Measurements from ENCODE around the gene OGFRL1. TPM values are rescaled to one million over a fixed set of nuclear protein-coding genes. Genes with fewer than 3 reads are reported as not detected.
A peak's percentile ranks its signal among the peaks of the same experiment; 100 is the strongest.

OGFRL1 gene
- total RNA-seq, 1 donor from 2014 or later: 16.5 TPM

DNA sequence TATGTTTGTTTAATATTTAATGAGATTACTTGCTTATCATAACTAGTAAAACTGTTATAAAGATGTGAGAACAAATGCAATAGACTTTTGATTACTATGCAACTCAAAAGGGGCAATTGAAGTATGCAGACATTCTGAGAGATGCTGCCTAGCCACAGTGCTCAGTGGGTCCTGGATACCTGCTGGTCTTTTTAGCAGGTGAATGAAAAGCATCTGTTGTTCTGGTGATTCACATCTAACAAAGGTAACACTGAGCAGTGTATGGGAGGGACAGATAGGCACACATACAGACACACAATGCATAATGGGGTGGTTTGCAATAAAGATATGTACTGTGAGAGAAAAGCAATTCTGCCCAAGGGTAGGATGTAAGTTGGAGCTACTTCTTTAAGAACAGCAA lies 46.9 kb downstream of the OGFRL1 start:
- no peak for DNase-seq

DNA sequence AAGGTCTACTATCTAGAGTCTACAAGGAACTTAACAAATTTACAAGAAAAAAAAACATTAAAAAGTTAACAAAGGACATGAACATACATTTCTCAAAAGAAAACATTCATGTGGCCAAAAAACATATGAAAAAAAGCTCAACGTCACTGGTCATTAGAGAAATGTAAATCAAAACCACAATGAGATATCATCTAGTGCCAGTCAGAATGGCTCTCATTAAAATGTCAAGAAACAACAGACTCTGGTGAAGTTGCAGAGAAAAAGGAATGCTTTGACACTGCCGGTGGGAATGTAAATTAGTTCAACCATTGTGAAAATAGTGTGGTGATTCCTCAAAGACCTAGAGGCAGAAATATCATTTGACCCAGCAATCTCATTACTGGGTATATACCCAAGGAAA lies 48.3 kb downstream of the OGFRL1 start:
- DNase-seq: no peak

DNA sequence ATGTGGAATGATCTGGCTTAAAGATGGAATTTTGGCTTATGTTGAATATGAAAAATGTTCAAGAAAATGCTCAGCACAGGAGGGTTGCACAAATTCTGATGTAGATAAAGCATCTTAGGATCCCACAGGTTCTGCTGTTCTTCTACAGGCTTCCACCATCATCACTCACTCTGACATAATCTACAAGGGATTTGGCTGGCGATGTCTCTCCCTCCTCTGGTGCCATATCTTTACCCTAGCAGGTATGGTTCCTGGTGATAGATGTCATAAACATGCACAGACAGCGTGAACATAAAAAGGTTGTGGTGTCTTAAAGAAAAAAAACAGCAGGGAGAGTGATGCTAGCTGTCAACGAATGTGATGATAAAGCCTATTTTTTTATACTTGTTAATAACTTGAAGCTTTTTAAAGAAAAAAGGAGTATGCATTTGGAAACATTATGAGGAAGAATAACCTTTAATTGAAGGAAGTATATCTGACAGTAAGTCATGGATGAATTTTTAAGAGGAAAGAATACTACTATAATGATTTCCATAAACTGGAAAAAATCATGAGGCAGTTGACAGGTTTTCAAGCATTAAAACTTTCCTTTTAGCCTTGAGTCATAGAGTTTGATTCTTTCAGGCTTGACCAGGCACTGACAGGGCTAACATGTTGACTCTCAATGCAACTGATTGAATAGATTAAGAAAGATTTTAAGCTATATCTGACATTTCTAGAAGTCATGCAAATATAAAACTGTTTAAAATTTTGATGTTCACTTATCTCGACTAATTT lies 50.1 kb downstream of the OGFRL1 start:
- DNase-seq: no peak

DNA sequence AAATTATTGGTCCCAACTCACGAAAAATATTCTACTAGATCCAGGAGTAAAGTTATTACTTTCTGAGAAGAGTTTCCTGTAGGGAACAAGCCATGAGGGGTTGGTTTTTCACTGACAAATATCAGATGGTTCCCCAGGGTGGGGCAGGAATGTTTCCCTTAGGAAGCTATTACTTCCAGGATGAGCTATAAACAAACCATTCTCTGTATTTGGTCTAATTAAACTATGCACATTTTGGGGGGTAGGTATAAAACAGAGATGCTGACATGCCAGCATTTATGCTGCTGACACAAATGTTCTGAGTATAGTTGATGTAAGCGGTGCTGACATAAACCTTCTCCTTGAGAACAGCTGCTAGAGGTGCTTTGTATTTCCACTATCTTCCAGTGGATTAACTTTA lies 54.2 kb downstream of the OGFRL1 start:
- no peak for DNase-seq

DNA sequence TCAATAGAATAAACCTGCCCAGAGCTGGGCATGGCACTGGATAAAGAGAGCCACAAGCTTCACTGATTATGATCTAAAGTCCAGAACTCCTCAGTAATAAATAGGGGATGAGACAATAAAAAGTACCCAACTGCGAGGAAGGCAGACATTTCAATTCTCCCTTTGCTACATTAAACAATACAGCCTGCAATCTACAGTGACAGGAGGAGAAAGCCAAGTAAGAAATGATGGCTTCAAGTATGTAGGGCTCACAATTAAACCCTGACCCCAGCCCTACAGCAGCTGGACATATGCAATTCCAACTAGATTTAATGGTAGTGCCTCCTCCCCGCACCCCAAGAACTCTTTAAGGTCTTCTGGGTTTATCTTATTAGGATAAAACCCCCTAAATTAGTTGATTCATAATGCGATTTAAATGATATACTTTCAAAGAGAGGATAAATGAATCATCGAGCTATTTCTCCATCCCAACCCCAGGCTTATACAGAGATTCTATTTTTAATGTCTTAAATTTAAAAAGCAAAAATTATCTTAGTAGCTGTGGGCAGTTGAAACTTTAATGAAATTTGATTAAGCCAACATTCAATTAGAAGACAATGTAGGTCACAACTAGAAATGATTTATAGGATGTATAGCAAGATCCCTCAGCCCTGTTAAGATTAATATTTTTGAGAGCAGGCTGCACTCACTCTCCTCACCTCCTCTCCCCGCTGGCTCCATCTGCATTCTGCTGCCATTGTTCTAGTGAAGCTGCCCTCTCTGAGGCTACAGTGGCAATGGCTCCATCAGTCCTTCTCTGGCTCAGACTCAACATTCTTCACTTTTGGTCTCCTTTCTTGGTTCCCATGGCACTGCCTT lies 57.1 kb downstream of the OGFRL1 start:
- DNase-seq: no peak

DNA sequence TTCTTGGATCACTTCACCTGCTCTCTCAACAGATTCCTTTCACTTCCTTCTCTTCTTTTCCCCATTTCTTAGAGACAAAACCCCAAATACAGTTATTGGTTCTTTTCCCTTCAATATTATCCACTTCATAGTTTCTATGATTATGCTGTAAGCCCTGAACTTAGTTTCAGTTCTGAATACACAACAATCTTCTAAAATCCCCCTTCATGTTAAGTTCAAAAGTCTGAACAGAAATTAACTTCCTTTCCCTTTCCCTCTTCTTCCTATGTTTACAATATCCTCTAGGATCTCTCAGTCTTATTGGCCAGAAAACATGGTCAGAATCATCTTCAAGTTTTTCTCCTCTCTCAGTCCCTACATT lies 57.7 kb downstream of the OGFRL1 start:
- DNase-seq: no peak

DNA sequence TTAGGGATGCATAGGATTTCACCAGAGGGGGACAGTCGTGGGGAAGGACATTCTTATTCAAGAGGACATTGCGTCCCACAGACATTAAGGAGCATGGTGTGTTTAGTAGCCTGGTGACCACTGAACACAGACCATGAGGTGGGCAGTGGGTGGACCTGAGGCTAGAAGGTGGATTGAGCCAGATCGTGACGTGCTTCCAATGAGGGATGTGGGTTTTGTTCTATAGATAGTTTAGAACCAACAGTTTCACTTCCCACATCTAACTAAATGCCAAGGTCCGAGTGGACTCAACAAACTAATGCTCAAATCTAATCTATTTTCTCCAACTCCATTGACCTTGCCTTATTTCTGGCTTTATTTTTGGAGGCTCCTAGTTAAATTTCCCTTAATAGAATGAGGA lies 58.5 kb downstream of the OGFRL1 start:
- no peak for DNase-seq

DNA sequence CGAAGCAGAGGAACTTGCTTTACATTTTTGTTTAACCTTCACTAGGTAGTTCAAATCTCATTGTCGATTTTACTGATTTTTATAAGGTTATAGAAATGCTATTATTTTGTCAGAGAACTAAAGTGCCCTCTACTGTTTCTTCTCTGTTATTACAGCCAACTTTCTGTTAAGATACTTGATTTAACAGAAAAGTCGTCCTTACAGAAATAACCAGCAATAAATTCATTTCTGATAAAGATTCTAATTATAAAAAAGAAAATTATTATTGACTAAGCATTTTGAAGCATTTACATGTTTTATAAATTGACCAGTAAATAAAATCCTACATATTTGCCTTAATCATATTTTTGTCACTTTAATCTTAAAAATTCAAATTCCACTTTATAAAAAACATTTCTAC lies 60.8 kb downstream of the OGFRL1 start:
- DNase-seq: peak; percentile 64

DNA sequence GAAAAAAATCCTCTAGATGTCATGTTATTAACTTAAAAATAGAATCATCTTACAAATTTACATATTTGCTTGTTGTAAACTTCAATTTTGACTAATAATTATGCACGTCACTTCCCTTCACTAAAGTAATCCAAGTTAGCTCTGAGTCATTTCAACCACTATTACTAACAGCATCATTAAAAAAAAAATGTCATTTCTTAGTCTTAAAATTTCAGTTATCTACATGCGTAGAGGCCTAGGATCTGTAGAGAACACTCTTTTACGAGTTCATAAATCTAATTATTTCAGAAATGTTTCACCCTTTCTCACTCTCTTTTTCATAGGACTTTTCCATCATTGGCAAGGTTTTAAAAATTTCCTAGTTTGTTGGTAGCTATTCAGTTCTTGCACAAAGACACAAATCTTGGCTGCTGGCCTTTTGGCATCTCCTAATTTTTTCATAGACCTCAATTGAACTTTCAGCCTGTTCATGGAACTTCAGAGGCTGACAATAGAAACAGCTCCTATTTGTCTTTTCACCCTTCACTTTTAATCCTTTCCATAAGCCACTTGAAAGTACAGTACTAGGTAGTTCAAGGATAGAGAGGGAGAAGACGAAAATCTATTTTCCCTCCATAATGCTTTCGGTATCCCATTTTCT lies 61.5 kb downstream of the OGFRL1 start:
- DNase-seq: peak; percentile 36

DNA sequence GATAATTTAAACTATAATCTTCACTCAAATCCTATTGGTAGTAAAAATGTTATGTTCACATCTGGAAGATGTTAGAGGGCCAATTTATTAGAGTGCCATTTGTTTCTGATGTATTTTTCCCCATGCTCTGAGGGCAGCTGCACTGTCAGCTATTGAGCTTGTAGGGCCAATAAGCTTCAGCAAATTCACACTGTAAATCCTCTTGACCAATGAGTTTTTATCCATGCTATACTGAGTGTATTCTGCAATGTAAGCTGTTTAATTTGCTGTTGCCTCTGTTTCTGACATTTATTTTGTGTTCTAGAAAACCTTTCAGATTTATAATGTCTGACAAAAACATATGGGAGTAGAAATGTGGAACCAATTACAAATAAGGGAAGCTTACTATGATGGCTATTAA lies 62.6 kb downstream of the OGFRL1 start:
- DNase-seq: no peak

Measured in dermis blood vessel endothelial cell (primary cell).